ENCODE data around the gene AARSD1.
"Not testable (repeated sequence)": the region's sequence is repeated elsewhere in the genome, so short reads cannot be mapped to it uniquely, and the experiment has no call there.

AARSD1 gene

GRCh38 chr17:42964161-42964932 lies at the start of gene AARSD1:
Gene AARSD1 (minus strand): TSS chr17:42964454. CDS start chr17:42964440, 14 bp downstream.
- peak; percentile 82 for DNase-seq (ENCODE audit: low read depth in 2 of 2)

- no peak for DNase-seq (ENCODE audit: low read depth in 2 of 2)
Observed at GRCh38 chr17:43013296-43013695, 49.0 kb upstream of the AARSD1 start.

- no peak for DNase-seq (ENCODE audit: low read depth in 2 of 2)
Observed at GRCh38 chr17:43011728-43012472, 47.6 kb upstream of the AARSD1 start.

GRCh38 chr17:43010667-43011308 lies 46.5 kb upstream of the AARSD1 start:
- no peak for DNase-seq (ENCODE audit: low read depth in 2 of 2)

GRCh38 chr17:43006639-43007551 lies 42.6 kb upstream of the AARSD1 start, which contains the start of gene IFI35:
Gene IFI35 (plus strand): TSS chr17:43006784. CDS start chr17:43006948, 164 bp downstream.
- peak; percentile 73 to 77 for DNase-seq (ENCODE audit: low read depth in 2 of 2)

GRCh38 chr17:43003542-43004172 lies 39.4 kb upstream of the AARSD1 start:
- DNase-seq (ENCODE audit: low read depth in 2 of 2) = no peak

GRCh38 chr17:43000894-43001293 lies 36.6 kb upstream of the AARSD1 start:
- DNase-seq (ENCODE audit: low read depth in 2 of 2) = not testable (repeated sequence)

- no peak for DNase-seq (ENCODE audit: low read depth in 2 of 2)
Observed at GRCh38 chr17:42999003-42999525, 34.8 kb upstream of the AARSD1 start.

GRCh38 chr17:42997984-42998938 lies 34.0 kb upstream of the AARSD1 start, which contains the start of gene RPL27:
Gene RPL27 (plus strand): TSS chr17:42998419. CDS start chr17:42998751, 332 bp downstream.
- DNase-seq (ENCODE audit: low read depth in 2 of 2) = peak; percentile 87 to 92

GRCh38 chr17:42997390-42997983 lies 33.2 kb upstream of the AARSD1 start:
- no peak for DNase-seq (ENCODE audit: low read depth in 2 of 2)

GRCh38 chr17:42993913-42994312 lies 29.7 kb upstream of the AARSD1 start:
- not testable (repeated sequence) for DNase-seq (ENCODE audit: low read depth in 2 of 2)

GRCh38 chr17:42992872-42993271 lies 28.6 kb upstream of the AARSD1 start:
- DNase-seq (ENCODE audit: low read depth in 2 of 2) = no peak

- no peak for DNase-seq (ENCODE audit: low read depth in 2 of 2)
Observed at GRCh38 chr17:42991471-42991870, 27.2 kb upstream of the AARSD1 start.

GRCh38 chr17:42989726-42990652 lies 25.7 kb upstream of the AARSD1 start:
- no peak for DNase-seq (ENCODE audit: low read depth in 2 of 2)

GRCh38 chr17:42989141-42989540 lies 24.9 kb upstream of the AARSD1 start:
- no peak for DNase-seq (ENCODE audit: low read depth in 2 of 2)

GRCh38 chr17:42985225-42985624 lies 21.0 kb upstream of the AARSD1 start:
- no peak for DNase-seq (ENCODE audit: low read depth in 2 of 2)

- DNase-seq (ENCODE audit: low read depth in 2 of 2) = no peak
Observed at GRCh38 chr17:42982266-42982665, 18.0 kb upstream of the AARSD1 start.
